GM13977 (cell line): ENCODE data around the gene FCN1.

Source experiments
- DNase-seq: peaks from one replicate; pipeline ENCODE4 v3.0.0; 2012; ENCODE audit warnings: low spot score
- CTCF ChIP-seq: IDR thresholded peaks from 2 replicates; pipeline ENCODE4 v1.5.1; 2012; ENCODE audit warnings: mild to moderate bottlenecking, control low read depth; ENCODE audit not compliant: insufficient read depth; ENCODE audit errors: extremely low read depth, missing control alignments
- in situ Hi-C: fragments of 300-500 bp; cut with MboI; formaldehyde crosslinking; loops from one replicate; pipeline ENCODE4 v1.12.0; 2022; ENCODE audit warnings: low sequenced_read_pairs, low pct_unique_long_range_greater_than_20kb, mixed read lengths, inconsistent platforms; ENCODE audit not compliant: unreplicated experiment

The FCN1 gene

GRCh38 chr9:134897584-134898170 is 20.0 kb downstream of the FCN1 start:
- in situ Hi-C loops, result no loop called here
- TF ChIP-seq CTCF, result no peak
- DNase-seq, result no peak

- no peak for TF ChIP-seq CTCF
- in situ Hi-C loops, result no loop called here
- DNase-seq, result no peak
Measured at GRCh38 chr9:134896834-134897583, 20.7 kb downstream of the FCN1 start.

- in situ Hi-C loops, result no loop called here
- DNase-seq, result no peak
- no peak for TF ChIP-seq CTCF
Measured at GRCh38 chr9:134895908-134896833, 21.5 kb downstream of the FCN1 start.

- TF ChIP-seq CTCF, result no peak
- in situ Hi-C loops, result no loop called here
- DNase-seq, result no peak
Measured at GRCh38 chr9:134895567-134895907, 22.2 kb downstream of the FCN1 start.

- no peak for TF ChIP-seq CTCF
- DNase-seq, result no peak
- in situ Hi-C loops, result no loop called here
Measured at GRCh38 chr9:134895097-134895496, 22.6 kb downstream of the FCN1 start.

- DNase-seq, result no peak
- no peak for TF ChIP-seq CTCF
- in situ Hi-C loops, result no loop called here
Measured at GRCh38 chr9:134894136-134894860, 23.4 kb downstream of the FCN1 start.
